HG02610 (cell line): ENCODE measurements around the gene NEK2.

Experiments
- ATAC-seq: cut with Tn5 transposase; IDR thresholded peaks from one replicate; pipeline ENCODE4 v1.9.1; 2021; ENCODE audit warnings: mild to moderate bottlenecking, moderate library complexity; ENCODE audit not compliant: unreplicated experiment

Gene NEK2

GRCh38 chr1:211613108-211613947, 62.1 kb downstream of the NEK2 start:
- ATAC-seq = peak; percentile 67

GRCh38 chr1:211612786-211613107, 62.7 kb downstream of the NEK2 start:
- ATAC-seq = peak; percentile 9
